GM18502 (cell line): ENCODE data around the gene HOMER3.
"Not testable (repeated sequence)": the region's sequence is repeated elsewhere in the genome, so short reads cannot be mapped to it uniquely, and the experiment has no call there.

Experiments used
- ATAC-seq: cut with Tn5 transposase; IDR thresholded peaks from one replicate; pipeline ENCODE4 v1.9.1; 2021; ENCODE audit warnings: mild to moderate bottlenecking; ENCODE audit not compliant: unreplicated experiment, poor library complexity

HOMER3 gene

GRCh38 chr19:18955042-18955441 lies 14.0 kb upstream of the HOMER3 start:
- ATAC-seq: no peak

- ATAC-seq: no peak
Observed at GRCh38 chr19:18954094-18954493, 13.1 kb upstream of the HOMER3 start.

- ATAC-seq: not testable (repeated sequence)
Observed at GRCh38 chr19:18952364-18953003, 11.5 kb upstream of the HOMER3 start.

GRCh38 chr19:18951721-18952281 lies 10.8 kb upstream of the HOMER3 start:
- ATAC-seq: no peak

GRCh38 chr19:18949858-18950257 lies 8.8 kb upstream of the HOMER3 start:
- ATAC-seq: no peak

GRCh38 chr19:18948976-18949356 lies 7.9 kb upstream of the HOMER3 start:
- no peak for ATAC-seq

- no peak for ATAC-seq
Observed at GRCh38 chr19:18948075-18948975, 7.3 kb upstream of the HOMER3 start.

GRCh38 chr19:18946918-18947317 lies 5.9 kb upstream of the HOMER3 start:
- ATAC-seq: no peak

GRCh38 chr19:18946335-18946734 lies 5.3 kb upstream of the HOMER3 start:
- no peak for ATAC-seq

DNA sequence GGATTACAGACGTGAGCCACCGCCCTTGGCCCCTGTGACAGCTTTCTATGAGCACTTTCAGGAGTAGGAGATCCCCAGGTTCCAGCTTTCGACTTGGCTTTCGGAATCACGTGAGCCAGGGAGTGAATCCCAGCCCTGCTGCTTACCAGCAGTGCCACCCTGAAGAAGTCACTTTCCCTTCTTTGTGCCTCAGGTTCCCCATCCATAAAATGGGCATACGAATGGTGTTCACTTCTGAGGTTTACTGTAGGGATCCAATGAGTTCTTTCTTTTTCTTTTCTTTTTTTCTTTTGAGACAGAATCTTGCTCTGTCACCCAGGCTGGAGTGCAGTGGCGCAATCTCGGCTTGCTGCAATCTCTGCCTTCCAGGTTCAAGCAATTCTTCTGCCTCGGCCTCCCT lies 4.3 kb upstream of the HOMER3 start:
- ATAC-seq: no peak

GRCh38 chr19:18943465-18943864 lies 2.4 kb upstream of the HOMER3 start:
- ATAC-seq: no peak

DNA sequence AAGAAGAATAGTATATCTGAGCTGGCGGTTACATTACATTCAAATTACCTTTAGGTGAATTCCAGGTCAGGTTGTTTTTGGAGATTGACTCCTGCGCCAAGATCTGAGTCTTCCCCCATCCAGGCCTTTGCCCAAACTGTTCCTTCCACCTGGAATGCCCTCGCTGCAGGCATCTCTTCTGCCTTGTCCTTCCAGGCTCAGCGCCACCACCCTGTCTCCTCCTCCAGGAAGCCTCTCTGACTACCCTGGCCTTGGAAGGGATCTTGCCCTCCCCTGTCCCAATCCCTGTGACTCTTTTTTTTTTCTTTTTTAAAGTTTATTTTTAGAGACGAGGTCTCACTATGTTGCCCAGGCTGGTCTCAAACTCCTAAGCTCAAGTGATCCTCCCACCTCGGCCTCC lies 1.7 kb upstream of the HOMER3 start:
- ATAC-seq: no peak

DNA sequence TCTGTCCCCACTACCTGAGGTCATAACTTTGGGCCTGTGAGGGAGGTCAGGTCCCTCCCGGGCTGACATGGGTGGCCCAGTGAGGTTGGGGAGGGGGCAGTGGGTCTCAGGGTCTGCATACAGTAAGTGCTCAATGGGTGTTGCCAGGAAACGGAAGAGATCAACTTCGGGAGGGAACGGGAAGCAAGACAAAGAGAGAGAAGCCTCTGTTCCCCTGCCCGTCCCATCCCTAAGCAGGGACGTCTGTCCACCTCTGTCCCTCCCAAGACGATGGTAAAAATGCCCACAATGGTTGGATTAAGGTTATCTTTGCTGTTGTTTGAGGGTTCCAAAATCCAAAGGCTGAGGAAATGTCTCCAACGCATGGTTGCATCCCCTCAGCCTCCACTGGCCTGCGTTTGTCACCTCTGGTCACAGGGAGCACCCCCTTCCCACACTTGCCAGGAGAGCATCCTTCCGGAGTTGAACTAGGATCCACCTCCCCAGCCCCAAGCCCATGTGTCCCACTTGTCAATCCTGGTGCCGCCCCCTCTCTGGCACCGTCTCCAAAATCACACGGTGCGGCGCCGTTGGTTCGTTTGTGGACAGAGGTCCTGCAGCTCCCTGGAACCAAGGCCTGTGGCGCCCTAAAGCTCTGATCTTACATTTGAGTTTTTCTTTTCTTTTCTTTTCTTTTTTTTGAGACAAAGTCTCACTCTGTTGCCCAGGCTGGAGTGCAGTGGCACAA lies 774 bp upstream of the HOMER3 start:
- no peak for ATAC-seq

- no peak for ATAC-seq
Observed at GRCh38 chr19:18939922-18940768, 872 bp downstream of the HOMER3 start.

- ATAC-seq: no peak
Observed at GRCh38 chr19:18939163-18939562, 1.9 kb downstream of the HOMER3 start.

- no peak for ATAC-seq
Observed at GRCh38 chr19:18933297-18933696, 7.7 kb downstream of the HOMER3 start.

- no peak for ATAC-seq
Observed at GRCh38 chr19:18932216-18932841, 8.7 kb downstream of the HOMER3 start.

DNA sequence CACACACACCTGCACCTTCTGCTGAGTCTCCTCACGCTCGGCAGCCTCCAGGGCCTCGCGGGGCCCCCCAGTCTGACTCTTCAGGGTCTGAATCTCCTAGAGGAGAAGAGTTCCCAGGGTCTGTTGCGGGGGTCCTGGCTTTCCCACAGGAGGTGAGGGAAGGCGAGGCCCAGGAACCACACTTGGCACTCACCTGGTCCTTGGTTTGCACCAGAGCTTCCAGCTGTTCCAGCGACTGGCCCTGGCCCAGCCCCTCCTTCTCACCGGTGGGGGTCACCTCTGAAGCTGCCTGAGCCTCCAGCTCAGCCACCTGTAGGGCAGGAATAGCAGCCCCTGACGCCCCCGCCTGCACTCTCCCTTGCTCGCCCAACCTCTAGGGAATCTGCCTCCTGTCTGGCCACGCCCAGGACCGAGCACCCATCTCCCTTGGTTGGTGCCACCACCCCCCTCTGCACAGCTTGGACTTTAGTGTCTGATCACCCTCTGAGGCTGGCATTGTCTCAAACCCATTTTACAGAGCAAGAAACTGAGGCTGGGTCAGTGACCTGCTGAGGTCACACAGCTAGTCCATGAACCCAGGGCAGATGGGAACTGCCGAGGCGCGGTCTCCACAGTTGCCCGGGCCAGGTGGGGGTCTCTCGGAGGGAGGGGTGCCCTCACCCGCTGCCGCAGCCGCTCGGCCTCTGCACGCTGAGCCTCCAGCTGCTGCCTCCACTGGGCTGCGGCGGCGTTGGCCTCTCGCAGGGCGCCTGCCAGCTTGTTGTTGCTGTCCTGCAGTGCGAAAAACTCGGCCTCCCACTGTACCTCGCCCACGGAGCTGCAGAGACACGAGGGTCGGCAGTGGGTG lies 9.5 kb downstream of the HOMER3 start:
- ATAC-seq: no peak

- no peak for ATAC-seq
Observed at GRCh38 chr19:18929311-18929710, 11.7 kb downstream of the HOMER3 start.
